NCI-H446 treated with DMSO at 0.1 percent for 48 hours (cell line): ENCODE results near the gene MFRP.
A peak's percentile ranks its signal among the peaks of the same experiment; 100 is the strongest.

ENCODE experiments used
- DNase-seq: peaks from one replicate; lab custom pipeline; 2025; lab: John Stamatoyannopoulos, UW

Gene MFRP

GRCh38 chr11:119373059-119373920, 26.8 kb upstream of the MFRP start:
- DNase-seq = no peak

- no peak for DNase-seq
Observed at GRCh38 chr11:119372260-119373058, 26.0 kb upstream of the MFRP start.

- peak; percentile 64 for DNase-seq
Observed at GRCh38 chr11:119371778-119372182, 25.3 kb upstream of the MFRP start.

GRCh38 chr11:119371067-119371601, 24.6 kb upstream of the MFRP start:
- no peak for DNase-seq

GRCh38 chr11:119370486-119371046, 24.1 kb upstream of the MFRP start:
- DNase-seq = no peak

GRCh38 chr11:119369132-119369925, 22.8 kb upstream of the MFRP start:
- DNase-seq = peak; percentile 59

GRCh38 chr11:119368121-119369034, 21.9 kb upstream of the MFRP start:
- DNase-seq = peak; percentile 88

GRCh38 chr11:119367661-119368120, 21.2 kb upstream of the MFRP start:
- DNase-seq = no peak

- DNase-seq = no peak
Observed at GRCh38 chr11:119366690-119367620, 20.4 kb upstream of the MFRP start.

- DNase-seq = no peak
Observed at GRCh38 chr11:119365071-119365591, 18.6 kb upstream of the MFRP start.

GRCh38 chr11:119363851-119364590, 17.5 kb upstream of the MFRP start:
- DNase-seq = no peak

- no peak for DNase-seq
Observed at GRCh38 chr11:119363081-119363850, 16.8 kb upstream of the MFRP start.

GRCh38 chr11:119362741-119363080, 16.2 kb upstream of the MFRP start:
- no peak for DNase-seq

GRCh38 chr11:119361941-119362725, 15.6 kb upstream of the MFRP start:
- DNase-seq = no peak

- peak; percentile 67 for DNase-seq
Observed at GRCh38 chr11:119361056-119361787, 14.7 kb upstream of the MFRP start.
